H1 (cell line): Measurements from ENCODE around the gene HMGB4. TPM values are rescaled to one million over a fixed set of nuclear protein-coding genes. Genes with fewer than 3 reads are reported as not detected.

Source experiments
- CTCF ChIA-PET: fragments of 300-600 bp; sonication (Branson Sonifier 250); formaldehyde crosslinking; loops from one replicate; lab custom pipeline; 2021; ENCODE audit not compliant: partially characterized antibody; lab: Charles Lee
- POLR2A ChIA-PET: fragments of 300-600 bp; sonication (Branson Sonifier 250); formaldehyde crosslinking; loops from one replicate; lab custom pipeline; 2021; ENCODE audit warnings: inconsistent platforms; ENCODE audit not compliant: partially characterized antibody; lab: Charles Lee
- DNase-seq, 2 experiments: peaks; one replicate each; pipeline versions ENCODE4 v3.0.0 to v3.0.0-alpha.2; 2010 to 2022; ENCODE audit warnings: low spot score in 2 of 2, low read depth in 1 of 2, mixed read lengths in 1 of 2
- FAIRE-seq: peaks from 2 replicates; lab custom pipeline; 2011; peaks lifted over from hg19 to GRCh38; lab: Jason Lieb, UNC
- H2AFZ ChIP-seq: 2 replicates; pipeline ENCODE4 v1.8.1; 2012; ENCODE audit warnings: low read length, inconsistent platforms
- H2AK5ac ChIP-seq: 2 replicates; pipeline ENCODE4 v1.6.1; 2013; ENCODE audit warnings: low read depth, low read length
- H2BK120ac ChIP-seq: replicated peaks from 2 replicates; pipeline ENCODE3; 2013; ENCODE audit warnings: low read depth, low read length, inconsistent platforms
- H2BK12ac ChIP-seq: 2 replicates; pipeline ENCODE4 v1.6.1; 2013; ENCODE audit warnings: low read depth, low read length
- H2BK15ac ChIP-seq: 2 replicates; pipeline ENCODE4 v1.6.1; 2013; ENCODE audit warnings: low read length
- H2BK20ac ChIP-seq: 2 replicates; pipeline ENCODE4 v1.6.1; 2013; ENCODE audit warnings: low read length
- H2BK5ac ChIP-seq: 2 replicates; pipeline ENCODE4 v1.6.1; 2013; ENCODE audit warnings: low read depth, low read length
- H3K14ac ChIP-seq: 2 replicates; pipeline ENCODE4 v1.6.1; 2013; ENCODE audit warnings: inconsistent platforms; ENCODE audit not compliant: insufficient read length
- H3K18ac ChIP-seq: 2 replicates; pipeline ENCODE4 v1.6.1; 2013; ENCODE audit warnings: low read length; ENCODE audit errors: extremely low read depth
- H3K23ac ChIP-seq: 2 replicates; pipeline ENCODE4 v1.6.1; 2013; ENCODE audit warnings: inconsistent platforms; ENCODE audit not compliant: insufficient read length
- H3K23me2 ChIP-seq: 2 replicates; pipeline ENCODE4 v1.6.1; 2013; ENCODE audit warnings: low read depth, low read length
- H3K27ac ChIP-seq: 2 replicates; pipeline ENCODE4 v1.6.1; 2011; ENCODE audit warnings: low read depth, low read length, inconsistent platforms
- H3K27me3 ChIP-seq, 4 experiments: replicated peaks in 1 of 4; 1 replicate in 1 of 4; 2 replicates in 3 of 4; pipeline versions ENCODE4 v1.6.1 to v1.8.1; 2011 to 2013; ENCODE audit warnings: low read length in 3 of 4, mild to moderate bottlenecking in 3 of 4, inconsistent platforms in 2 of 4, mixed read lengths in 2 of 4, moderate library complexity in 1 of 4; ENCODE audit not compliant: control insufficient read depth in 3 of 4, insufficient read depth in 3 of 4; ENCODE audit errors: extremely low read depth in 1 of 4
- H3K36me3 ChIP-seq, 4 experiments: 2 replicates each; pipeline versions ENCODE4 v1.6.1 to v1.8.1; 2011 to 2013; ENCODE audit warnings: mild to moderate bottlenecking in 4 of 4, low read length in 3 of 4, moderate library complexity in 2 of 4, control low read depth in 1 of 4, inconsistent platforms in 1 of 4; ENCODE audit not compliant: insufficient read depth in 4 of 4, control insufficient read depth in 2 of 4
- H3K4ac ChIP-seq: replicated peaks from 2 replicates; pipeline ENCODE3; 2013; ENCODE audit warnings: low read length, low read depth, mixed read lengths, inconsistent platforms; ENCODE audit not compliant: insufficient read length
- H3K4me1 ChIP-seq, 4 experiments: replicated peaks in 1 of 4; 1 replicate in 1 of 4; 2 replicates in 3 of 4; pipeline versions ENCODE4 v1.6.1 to v1.8.1; 2011 to 2013; ENCODE audit warnings: low read length in 3 of 4, inconsistent platforms in 2 of 4, mixed read lengths in 1 of 4; ENCODE audit not compliant: insufficient read depth in 4 of 4, control insufficient read depth in 3 of 4
- H3K4me2 ChIP-seq, 2 experiments: 2 replicates each; pipeline versions ENCODE4 v1.6.1 to v1.8.1; 2011 to 2013; ENCODE audit warnings: low read depth in 2 of 2, low read length in 2 of 2, control low read depth in 1 of 2, inconsistent platforms in 1 of 2, mild to moderate bottlenecking in 1 of 2; ENCODE audit not compliant: insufficient read depth in 1 of 2
- H3K4me3 ChIP-seq, 4 experiments: fragments of 200-600, 300-600 bp in 1 of 4; sonication (generic), shearing (Covaris generic), sonication (Bioruptor Twin) in 1 of 4; 2 replicates each; pipeline versions ENCODE4 v1.5.1 to v1.8.1; 2011 to 2016; ENCODE audit warnings: low read length in 4 of 4, low read depth in 3 of 4, control low read depth in 2 of 4, inconsistent platforms in 2 of 4, mild to moderate bottlenecking in 2 of 4, mixed read lengths in 1 of 4, moderate library complexity in 1 of 4; ENCODE audit not compliant: insufficient read depth in 2 of 4; ENCODE audit errors: extremely low read depth in 1 of 4
- H3K56ac ChIP-seq: replicated peaks from 2 replicates; pipeline ENCODE3; 2013; ENCODE audit warnings: low read depth, mild to moderate bottlenecking, mixed read lengths, low read length, inconsistent platforms; ENCODE audit not compliant: insufficient read length
- H3K79me1 ChIP-seq: 2 replicates; pipeline ENCODE4 v1.6.1; 2013; ENCODE audit warnings: low read depth, low read length, control low read depth
- H3K79me2 ChIP-seq, 2 experiments: 2 replicates each; pipeline versions ENCODE4 v1.6.1 to v1.8.1; 2012 to 2013; ENCODE audit warnings: low read length in 2 of 2, mild to moderate bottlenecking in 2 of 2, inconsistent platforms in 1 of 2; ENCODE audit not compliant: insufficient read depth in 2 of 2, control insufficient read depth in 1 of 2
- H3K9ac ChIP-seq, 4 experiments: replicated peaks in 1 of 4; 1 replicate in 1 of 4; 2 replicates in 3 of 4; pipeline versions ENCODE4 v1.6.1 to v1.8.1; 2011 to 2013; ENCODE audit warnings: low read depth in 3 of 4, low read length in 3 of 4, control low read depth in 2 of 4, mild to moderate bottlenecking in 2 of 4, moderate library complexity in 2 of 4, inconsistent platforms in 1 of 4; ENCODE audit errors: extremely low read depth in 1 of 4
- H3K9me3 ChIP-seq, 2 experiments: 2 replicates each; pipeline versions ENCODE4 v1.6.1 to v1.8.1; 2012 to 2013; ENCODE audit warnings: mild to moderate bottlenecking in 2 of 2, moderate library complexity in 2 of 2, control low read depth in 1 of 2, inconsistent platforms in 1 of 2, low read depth in 1 of 2, low read length in 1 of 2, mixed read lengths in 1 of 2; ENCODE audit not compliant: insufficient read depth in 2 of 2
- H4K20me1 ChIP-seq, 2 experiments: replicated peaks in 1 of 2; 2 replicates each; pipeline versions ENCODE3 to v1.8.1; 2011 to 2013; ENCODE audit warnings: inconsistent platforms in 2 of 2, low read length in 2 of 2, mild to moderate bottlenecking in 1 of 2; ENCODE audit not compliant: insufficient read depth in 2 of 2, control insufficient read depth in 1 of 2
- H4K5ac ChIP-seq: 2 replicates; pipeline ENCODE4 v1.6.1; 2013; ENCODE audit warnings: low read length, low read depth, mixed read lengths, inconsistent platforms; ENCODE audit not compliant: insufficient read length
- H4K8ac ChIP-seq: 2 replicates; pipeline ENCODE4 v1.8.0; 2013; ENCODE audit warnings: mild to moderate bottlenecking, moderate library complexity, low read length, inconsistent platforms; ENCODE audit not compliant: insufficient read depth; ENCODE audit errors: extremely low read depth
- H4K91ac ChIP-seq: replicated peaks from 2 replicates; pipeline ENCODE3; 2013; ENCODE audit warnings: low read length, mixed read lengths, inconsistent platforms; ENCODE audit not compliant: insufficient read length
- BRCA1 ChIP-seq: IDR thresholded peaks from 2 replicates; pipeline ENCODE4 v1.6.1; 2012; ENCODE audit warnings: low read depth, low read length, improper control_type of control experiment
- CREB1 ChIP-seq: IDR thresholded peaks from 2 replicates; pipeline ENCODE4 v1.6.1; 2012; ENCODE audit warnings: inconsistent platforms
- EP300 ChIP-seq, 2 experiments: IDR thresholded peaks; 1 replicate in 1 of 2; 2 replicates in 1 of 2; pipeline ENCODE4 v1.6.1; 2011 to 2012; ENCODE audit warnings: low read depth in 2 of 2, low read length in 2 of 2, mild to moderate bottlenecking in 2 of 2, borderline replicate concordance in 1 of 2, inconsistent platforms in 1 of 2, moderate library complexity in 1 of 2
- HDAC2 ChIP-seq, 2 experiments: fragments of 300-600 bp in 1 of 2; sonication (generic) in 1 of 2; IDR thresholded peaks; 2 replicates each; pipeline ENCODE4 v1.6.1; 2011 to 2012; ENCODE audit warnings: low read depth in 2 of 2, low read length in 2 of 2, mild to moderate bottlenecking in 2 of 2, moderate library complexity in 2 of 2, borderline replicate concordance in 1 of 2, inconsistent platforms in 1 of 2
- NRF1 ChIP-seq: IDR thresholded peaks from 2 replicates; pipeline ENCODE4 v1.6.1; 2011; ENCODE audit warnings: mild to moderate bottlenecking, low read depth, low read length, improper control_type of control experiment
- PHF8 ChIP-seq: fragments of 200-600 bp; sonication (generic); conservative IDR thresholded peaks from 2 replicates; pipeline ENCODE4 v1.7.1; 2012; ENCODE audit warnings: low read depth, mild to moderate bottlenecking, inconsistent platforms, low read length, moderate library complexity
- RFX5 ChIP-seq: IDR thresholded peaks from 2 replicates; pipeline ENCODE4 v1.6.1; 2011; ENCODE audit warnings: low read depth, low read length, improper control_type of control experiment, borderline replicate concordance
- RNF2 ChIP-seq: fragments of 200-900, 300-1000 bp; sonication (generic); IDR thresholded peaks from 2 replicates; pipeline ENCODE4 v1.7.1; 2016; ENCODE audit warnings: borderline replicate concordance, low read depth, mild to moderate bottlenecking, antibody characterized with exemption, low read length; ENCODE audit not compliant: poor library complexity, severe bottlenecking; ENCODE audit errors: missing control alignments
- SAP30 ChIP-seq: fragments of 300-600 bp; sonication (generic); IDR thresholded peaks from 2 replicates; pipeline ENCODE4 v1.7.1; 2012; ENCODE audit warnings: low read length, moderate library complexity, mild to moderate bottlenecking, inconsistent platforms; ENCODE audit not compliant: insufficient read depth, insufficient replicate concordance
- SIRT6 ChIP-seq: IDR thresholded peaks from one replicate; pipeline ENCODE4 v1.7.1; 2012; ENCODE audit warnings: low read length, inconsistent platforms
- SP1 ChIP-seq: IDR thresholded peaks from 2 replicates; pipeline ENCODE4 v1.6.1; 2011; ENCODE audit warnings: low read depth, low read length
- TAF1 ChIP-seq: IDR thresholded peaks from 2 replicates; pipeline ENCODE4 v1.6.1; 2011; ENCODE audit warnings: mild to moderate bottlenecking, low read depth, low read length
- TBP ChIP-seq: IDR thresholded peaks from 2 replicates; pipeline ENCODE4 v1.6.1; 2011; ENCODE audit warnings: low read depth, low read length, improper control_type of control experiment
- WGBS, 2 experiments: shearing (Covaris generic) in 1 of 2; methylation state at CpG; one replicate each; pipeline versions ENCODE4 v1.1.6 to v1.1.7; 2013 to 2015; ENCODE audit warnings: low lambda C conversion rate in 2 of 2, mixed read lengths in 2 of 2, inconsistent platforms in 1 of 2, low coverage in 1 of 2, missing lambda C conversion rate in 1 of 2; ENCODE audit not compliant: insufficient replicate concordance in 2 of 2, insufficient coverage in 1 of 2, insufficient read length in 1 of 2; ENCODE audit errors: extremely low coverage in 1 of 2, missing lambda C conversion rate in 1 of 2; 5-methylcytosine and 5-hydroxymethylcytosine counted together
- polyA plus RNA-seq, 7 experiments: library from polyadenylated mRNA; depleted of rRNA in 3 of 7; stranded (reverse) in 5 of 7; unstranded in 2 of 7; fragments of >200 nt in 5 of 7; fragments of 200-250 nt in 2 of 7; gene quantifications; 1 replicate in 5 of 7; 2 replicates in 1 of 7; 4 replicates in 1 of 7; pipeline versions ENCODE4 v1.2.1 to v1.2.3, GENCODE V29; 2011 to 2013; ENCODE audit warnings: missing spikeins in 2 of 7, mixed read lengths in 2 of 7
- total RNA-seq: library from RNA; stranded (reverse); fragmentation: NEBNext Ultra II Directional; extraction: Animal tissue kit (Norgen Biotek cat#: 25700); gene quantifications from 2 replicates; pipeline ENCODE4 v1.2.1, GENCODE V29; 2021

Gene HMGB4
- total and polyA plus RNA-seq, 2 of the 8 experiments (the other 6 are each of a cell fraction or from before 2014, with no cell fraction given) = not detected

DNA sequence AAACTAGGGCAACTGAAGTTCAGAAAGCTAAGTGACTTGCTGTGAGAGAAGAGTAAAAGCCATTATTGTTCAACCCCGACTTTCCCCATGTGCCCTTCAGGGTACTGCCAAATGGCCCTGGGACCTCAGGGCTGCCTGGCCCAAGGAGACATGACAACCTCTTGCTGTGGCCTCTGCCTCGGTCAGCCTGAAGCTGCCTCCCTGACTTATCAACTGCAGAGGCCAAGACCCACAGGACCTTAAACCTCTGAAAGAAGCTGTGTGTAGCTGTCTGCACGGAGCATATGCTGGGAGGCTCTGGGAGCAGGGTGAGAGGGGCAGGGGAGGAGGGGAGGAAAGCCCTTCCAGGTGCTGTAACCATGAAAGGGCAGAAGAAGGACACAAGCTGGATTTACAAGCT, 35.9 kb downstream of the HMGB4 start:
- no peak overlapping the region for H4K91ac ChIP-seq
- no peak overlapping the region for H2BK120ac ChIP-seq
- 90% methylated on average over 3 of the region's 3 CpGs; no CpG with 5 or more reads in 1 of the 2 experiments for WGBS, 2 experiments
- TF ChIP-seq SP1 (no peak), HDAC2 (IDR thresholded peaks at IDR 0.05; ENCODE audit: borderline replicate concordance in 1 of 2, low read depth in 2 of 2, low read length in 2 of 2) (no peak), RNF2 (no peak), BRCA1 (no peak), TAF1 (no peak), SAP30 (no peak), SIRT6 (no peak), EP300 (IDR thresholded peaks at IDR 0.05; ENCODE audit: borderline replicate concordance in 1 of 2, low read depth in 2 of 2, low read length in 2 of 2) (no peak), NRF1 (no peak), RFX5 (no peak), CREB1 (no peak), PHF8 (no peak), TBP (no peak)

More for the DNA sequence above, 35.9 kb downstream of the HMGB4 start:
- Histone ChIP-seq H2AK5ac (no peak overlapping the region), H3K79me2 (no peaks in the 10 kb centered on the region), H2BK20ac (no peak overlapping the region), H4K5ac (no peak overlapping the region), H3K4me2 (no peak overlapping the region), H3K4me1 (peaks cover 0 to 5% (median 2%) of the 10 kb centered on the region in 4 experiments; a peak in 3 of 7 replicates), H3K4me3 (no peak overlapping the region), H3K9me3 (no peaks in the 10 kb centered on the region), H3K4ac (no peak overlapping the region), H3K23me2 (no peaks in the 10 kb centered on the region), H2BK5ac (no peak overlapping the region), H4K20me1 (peaks cover 0 to 2% of the 10 kb centered on the region in 2 experiments), H3K56ac (no peak overlapping the region), H3K14ac (no peak overlapping the region), H3K27me3 (no peaks in the 10 kb centered on the region), H4K8ac (no peak overlapping the region), H3K27ac (no peak overlapping the region), H3K9ac (no peak overlapping the region), H3K79me1 (peaks cover 3% of the 10 kb centered on the region; the same call in 1 of the 2 replicates), H3K36me3 (no peaks in the 10 kb centered on the region), H3K23ac (no peak overlapping the region), H2BK12ac (no peak overlapping the region), H3K18ac (no peak overlapping the region), H2BK15ac (no peak overlapping the region), H2AFZ (no peak overlapping the region)
- DNase-seq (no peak), FAIRE-seq (no peak)
- POLR2A ChIA-PET = interaction anchor here (1.5 kb wide), 1 partner anchor 13 kb away, joined by 3 read pairs; no protein-coding TSS in a partner anchor
- CTCF ChIA-PET = interaction anchor here (0.9 to 1.1 kb wide), 2 partner anchors 214 to 525 kb away, joined by 3 read pairs; no protein-coding TSS in a partner anchor
